Amniotic epithelial cell (primary cell): ENCODE measurements around the gene ATN1.

ENCODE experiments used
- DNase-seq: peaks from one replicate; pipeline ENCODE4 v3.0.0-alpha.2; 2010; ENCODE audit warnings: low read depth

Gene ATN1

DNA sequence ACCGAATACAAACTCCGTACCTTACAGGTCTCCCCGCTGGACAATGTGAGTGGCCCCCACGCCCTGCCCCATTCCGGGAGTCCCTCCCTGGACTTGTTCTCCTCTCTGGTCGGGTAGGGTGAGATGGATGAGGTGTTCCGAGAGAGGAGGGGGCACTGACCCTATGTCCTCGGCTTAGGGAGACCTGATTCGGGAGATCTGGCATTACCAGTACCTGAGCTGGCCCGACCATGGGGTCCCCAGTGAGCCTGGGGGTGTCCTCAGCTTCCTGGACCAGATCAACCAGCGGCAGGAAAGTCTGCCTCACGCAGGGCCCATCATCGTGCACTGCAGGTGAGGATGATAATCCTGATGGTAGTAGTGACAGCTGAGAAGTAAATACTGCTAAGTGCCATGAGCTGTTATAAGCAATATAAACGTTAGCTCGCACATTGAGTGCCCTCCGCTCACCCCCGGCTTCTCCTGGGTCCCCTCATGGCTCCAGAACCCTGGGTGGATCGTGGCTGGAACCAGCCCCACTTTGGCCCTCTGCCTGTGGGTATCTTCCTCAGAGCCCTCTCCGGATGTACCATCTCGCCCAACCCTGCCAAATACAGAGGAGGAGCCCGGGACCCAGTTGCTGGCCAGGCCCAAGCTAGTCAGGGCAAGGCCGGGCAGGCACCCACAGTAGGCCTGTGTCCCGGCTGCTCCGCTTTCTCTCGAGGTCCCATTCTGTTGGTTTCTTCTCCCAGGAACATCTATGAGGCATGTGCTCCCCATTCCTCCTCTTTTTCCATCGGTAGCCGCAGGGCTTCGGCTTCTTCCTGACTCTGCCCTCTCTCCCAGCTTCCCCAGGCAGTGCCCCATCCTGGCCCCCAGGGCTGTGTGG, 30.2 kb downstream of the ATN1 start:
- no peak for DNase-seq

- no peak for DNase-seq
These were observed 30.9 kb downstream of the ATN1 start for GRCh38 chr12:6958609-6959057.

GRCh38 chr12:6959058-6959804, 31.5 kb downstream of the ATN1 start:
- no peak for DNase-seq

DNA sequence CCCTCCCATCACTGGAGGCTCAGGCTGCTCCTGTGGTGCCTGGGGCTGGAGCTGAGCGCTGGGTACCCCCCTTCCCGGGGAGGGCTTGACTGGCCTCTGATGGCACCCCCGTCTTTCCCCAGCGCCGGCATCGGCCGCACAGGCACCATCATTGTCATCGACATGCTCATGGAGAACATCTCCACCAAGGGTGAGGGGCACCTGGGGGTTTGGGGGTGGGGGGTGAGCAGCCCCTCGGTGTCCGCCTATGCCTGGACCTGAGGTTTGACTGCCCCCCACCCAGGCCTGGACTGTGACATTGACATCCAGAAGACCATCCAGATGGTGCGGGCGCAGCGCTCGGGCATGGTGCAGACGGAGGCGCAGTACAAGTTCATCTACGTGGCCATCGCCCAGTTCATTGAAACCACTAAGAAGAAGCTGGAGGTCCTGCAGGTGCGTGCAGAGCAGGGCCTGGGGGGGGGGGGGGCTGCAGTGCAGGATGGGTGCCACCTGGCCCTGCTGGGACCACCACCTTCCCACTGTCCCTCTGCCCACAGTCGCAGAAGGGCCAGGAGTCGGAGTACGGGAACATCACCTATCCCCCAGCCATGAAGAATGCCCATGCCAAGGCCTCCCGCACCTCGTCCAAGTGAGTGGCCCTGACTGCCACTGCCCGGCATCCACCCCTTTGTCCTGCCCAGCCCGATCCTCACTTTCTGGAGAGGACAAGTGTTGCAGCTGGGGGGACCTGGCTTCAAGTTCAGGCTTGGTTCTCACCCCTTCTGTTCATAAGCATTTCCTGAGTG, 32.2 kb downstream of the ATN1 start:
- no peak for DNase-seq

- peak; percentile 47 for DNase-seq
These were observed 33.0 kb downstream of the ATN1 start for GRCh38 chr12:6960593-6961277.

DNA sequence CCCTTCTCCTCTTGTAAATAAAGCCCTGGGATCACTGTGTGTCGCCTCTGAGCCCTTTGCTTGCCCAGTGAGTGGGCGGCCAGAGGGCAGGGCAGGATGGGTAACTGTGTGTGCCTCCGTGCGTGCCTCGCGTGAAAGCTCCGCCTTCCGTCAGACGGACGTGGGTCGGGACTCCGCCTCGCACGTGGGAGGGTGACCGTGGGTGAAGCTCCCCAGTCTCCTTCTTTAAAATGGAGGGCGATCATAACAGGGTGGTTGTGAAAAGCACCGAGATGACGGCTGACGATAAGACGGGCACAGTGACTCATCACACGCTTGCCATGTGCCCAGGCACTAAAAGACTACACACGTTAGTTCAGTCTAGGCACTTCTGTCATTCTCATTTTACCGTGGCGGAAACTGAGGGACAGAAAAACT, 33.5 kb downstream of the ATN1 start:
- peak; percentile 84 for DNase-seq

- peak; percentile 72 for DNase-seq
These were observed 34.0 kb downstream of the ATN1 start for GRCh38 chr12:6961695-6962284.

DNA sequence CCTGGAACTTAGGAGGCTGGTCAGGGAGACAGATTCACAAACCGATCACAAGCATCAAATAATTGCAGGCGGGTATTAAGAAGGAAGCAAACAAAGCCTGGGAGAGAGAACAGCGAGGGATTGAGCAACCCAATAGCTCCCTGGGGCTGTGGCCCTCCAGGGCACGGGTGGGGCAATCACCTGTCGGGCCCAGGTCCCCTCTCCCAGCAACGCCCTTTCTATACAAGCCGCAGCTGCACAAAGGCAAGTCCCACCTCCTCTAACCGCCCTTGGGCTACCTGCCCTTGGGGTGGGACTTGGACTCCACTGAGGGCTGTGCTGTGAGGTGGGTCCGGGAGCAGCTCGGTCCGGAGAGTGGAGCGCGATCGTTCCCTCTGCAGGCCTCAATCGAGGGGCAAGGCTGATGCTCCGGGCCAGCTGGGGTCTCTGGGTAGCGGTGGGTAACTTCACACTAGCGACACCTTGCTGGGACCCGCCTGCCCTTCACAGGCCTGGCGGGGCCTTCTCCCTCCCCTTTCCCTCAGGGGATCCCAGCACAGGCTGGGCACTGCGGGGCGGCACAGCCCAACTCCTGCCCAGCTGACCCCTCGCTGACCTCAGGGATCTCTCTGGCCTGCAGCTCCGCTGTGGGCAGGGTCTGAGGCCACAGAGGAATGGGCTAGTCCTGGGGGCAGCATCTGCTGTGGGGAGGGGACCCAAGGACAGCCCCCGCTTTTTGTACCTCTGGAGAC, 34.7 kb downstream of the ATN1 start:
- DNase-seq: no peak

GRCh38 chr12:6963016-6963731, 35.4 kb downstream of the ATN1 start:
- no peak for DNase-seq

GRCh38 chr12:6963791-6964413, 36.1 kb downstream of the ATN1 start:
- no peak for DNase-seq

GRCh38 chr12:6964605-6965025, 36.9 kb downstream of the ATN1 start:
- no peak for DNase-seq

- DNase-seq: peak; percentile 86
These were observed 37.4 kb downstream of the ATN1 start for GRCh38 chr12:6965026-6965661.

DNA sequence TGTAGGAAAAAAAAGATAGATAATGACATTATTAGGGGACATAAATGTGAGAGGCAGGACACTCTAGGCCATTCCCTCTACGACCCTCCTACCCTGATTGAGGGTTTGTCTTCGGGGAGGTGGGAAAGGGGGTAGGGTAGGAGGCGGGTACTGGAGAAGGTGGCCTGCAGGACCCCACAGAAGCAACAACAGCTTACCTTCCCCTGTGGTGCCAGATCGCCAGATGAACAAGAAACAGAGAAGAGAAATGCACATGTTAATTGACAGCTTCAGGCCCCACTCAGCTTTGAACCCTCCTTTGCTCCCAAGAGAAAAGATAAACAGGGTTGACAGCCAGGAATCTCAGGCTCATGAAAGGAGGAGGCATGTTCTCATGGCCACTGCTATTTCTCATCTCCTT, 38.0 kb downstream of the ATN1 start:
- no peak for DNase-seq

DNA sequence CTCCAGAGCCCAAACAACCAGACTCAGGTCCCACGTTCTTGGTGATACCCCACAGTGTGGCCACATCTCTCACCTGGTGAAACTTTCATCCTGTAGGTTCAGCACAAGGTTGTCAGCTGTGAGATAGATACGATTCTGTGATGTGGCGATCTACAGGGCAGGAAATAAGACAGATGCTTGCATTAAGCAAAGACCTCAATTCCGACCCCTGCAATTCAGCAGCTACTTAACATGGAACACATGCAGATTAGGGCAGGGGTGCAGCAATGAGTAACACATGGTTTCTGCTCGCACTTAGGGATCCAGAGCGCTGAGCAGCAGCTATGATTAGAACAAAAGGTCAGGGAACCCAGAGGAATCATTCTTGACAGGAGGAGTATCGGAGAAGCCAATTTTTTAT, 38.6 kb downstream of the ATN1 start:
- DNase-seq: no peak

GRCh38 chr12:6967651-6968100, 39.9 kb downstream of the ATN1 start:
- no peak for DNase-seq

DNA sequence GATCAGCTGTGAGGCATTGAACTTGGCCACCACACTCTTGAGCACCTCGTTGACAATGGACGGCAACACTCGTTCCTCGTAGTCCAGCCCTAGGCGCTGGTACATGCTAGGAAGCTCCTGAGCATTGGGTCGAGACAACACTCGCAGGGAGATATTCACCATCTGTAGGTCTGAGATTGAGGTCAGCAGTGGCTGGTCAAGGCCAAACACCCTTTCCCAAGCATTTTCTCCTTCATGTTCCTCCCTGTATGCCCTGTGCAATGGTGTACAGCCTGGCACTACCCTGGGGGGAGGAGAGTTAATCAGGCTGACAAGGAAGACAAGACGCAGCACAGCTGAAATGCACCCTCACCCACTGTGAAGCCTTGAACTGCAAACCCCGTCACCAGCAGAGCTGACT, 40.7 kb downstream of the ATN1 start:
- DNase-seq: no peak

DNA sequence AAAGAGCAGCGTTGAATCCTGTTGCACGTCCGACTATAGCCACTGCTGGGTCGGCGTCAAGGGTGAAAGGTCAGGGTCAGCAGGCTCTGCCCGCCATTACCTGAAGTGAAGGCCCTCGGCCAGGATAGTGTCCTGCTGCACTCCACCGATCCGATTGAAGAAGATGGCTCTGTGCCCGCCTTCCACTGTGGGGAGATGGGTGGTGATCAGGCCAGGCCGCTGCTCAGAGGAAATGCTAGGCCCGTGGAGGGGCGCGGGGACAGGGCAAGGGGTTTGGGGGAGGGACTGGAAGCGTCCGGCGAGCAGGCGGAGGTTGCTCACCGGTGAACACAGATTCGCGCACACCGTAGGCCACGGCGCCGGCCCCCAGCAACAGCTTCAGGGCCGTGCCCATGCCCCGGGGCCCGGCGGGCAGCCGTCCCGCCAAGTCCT, 42.4 kb downstream of the ATN1 start:
- DNase-seq: no peak

DNA sequence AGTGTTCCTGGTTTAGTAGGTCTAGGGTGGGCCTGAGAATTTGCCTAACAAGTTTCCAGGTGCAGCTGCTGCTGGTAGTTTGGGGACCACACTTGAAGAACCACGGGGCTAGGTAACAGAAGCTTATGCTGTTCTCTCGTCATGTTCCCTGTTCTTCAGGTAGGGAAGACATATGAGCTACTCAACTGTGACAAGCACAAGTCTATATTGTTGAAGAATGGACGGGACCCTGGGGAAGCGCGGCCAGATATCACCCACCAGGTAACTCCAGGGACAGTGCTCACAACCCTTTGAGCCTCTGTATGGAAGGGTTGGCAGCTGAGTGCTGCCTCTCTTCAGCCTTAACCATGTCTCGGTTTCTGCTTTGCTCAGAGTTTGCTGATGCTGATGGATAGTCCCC, 46.4 kb downstream of the ATN1 start:
- no peak for DNase-seq
